ENCODE measurements around the gene SUGCT.

SUGCT gene

DNA sequence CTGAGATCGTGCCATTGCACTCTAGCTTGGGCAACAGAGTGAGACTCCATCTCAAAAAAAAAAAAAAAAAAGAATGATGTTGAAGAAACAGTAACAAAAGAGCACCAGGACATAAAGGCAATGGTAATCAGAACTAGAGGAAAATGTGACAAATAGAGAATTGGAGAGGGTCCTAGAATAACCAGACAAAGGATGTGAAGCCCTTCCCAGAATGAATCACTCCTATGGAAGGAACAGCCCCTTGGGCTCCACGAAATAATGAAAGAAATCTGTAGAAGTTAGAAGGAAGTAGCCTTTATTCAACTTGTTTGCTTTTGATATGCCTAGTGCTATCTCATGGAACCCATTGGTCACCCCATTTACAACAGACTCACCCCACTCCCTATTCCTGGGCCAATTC is 169.2 kb downstream of the SUGCT start:
- no peak for TF ChIP-seq TAF1 (IDR thresholded peaks at IDR 0.05; ENCODE audit: borderline replicate concordance, insufficient read depth, low read length)
- TF ChIP-seq, protein P1, sequence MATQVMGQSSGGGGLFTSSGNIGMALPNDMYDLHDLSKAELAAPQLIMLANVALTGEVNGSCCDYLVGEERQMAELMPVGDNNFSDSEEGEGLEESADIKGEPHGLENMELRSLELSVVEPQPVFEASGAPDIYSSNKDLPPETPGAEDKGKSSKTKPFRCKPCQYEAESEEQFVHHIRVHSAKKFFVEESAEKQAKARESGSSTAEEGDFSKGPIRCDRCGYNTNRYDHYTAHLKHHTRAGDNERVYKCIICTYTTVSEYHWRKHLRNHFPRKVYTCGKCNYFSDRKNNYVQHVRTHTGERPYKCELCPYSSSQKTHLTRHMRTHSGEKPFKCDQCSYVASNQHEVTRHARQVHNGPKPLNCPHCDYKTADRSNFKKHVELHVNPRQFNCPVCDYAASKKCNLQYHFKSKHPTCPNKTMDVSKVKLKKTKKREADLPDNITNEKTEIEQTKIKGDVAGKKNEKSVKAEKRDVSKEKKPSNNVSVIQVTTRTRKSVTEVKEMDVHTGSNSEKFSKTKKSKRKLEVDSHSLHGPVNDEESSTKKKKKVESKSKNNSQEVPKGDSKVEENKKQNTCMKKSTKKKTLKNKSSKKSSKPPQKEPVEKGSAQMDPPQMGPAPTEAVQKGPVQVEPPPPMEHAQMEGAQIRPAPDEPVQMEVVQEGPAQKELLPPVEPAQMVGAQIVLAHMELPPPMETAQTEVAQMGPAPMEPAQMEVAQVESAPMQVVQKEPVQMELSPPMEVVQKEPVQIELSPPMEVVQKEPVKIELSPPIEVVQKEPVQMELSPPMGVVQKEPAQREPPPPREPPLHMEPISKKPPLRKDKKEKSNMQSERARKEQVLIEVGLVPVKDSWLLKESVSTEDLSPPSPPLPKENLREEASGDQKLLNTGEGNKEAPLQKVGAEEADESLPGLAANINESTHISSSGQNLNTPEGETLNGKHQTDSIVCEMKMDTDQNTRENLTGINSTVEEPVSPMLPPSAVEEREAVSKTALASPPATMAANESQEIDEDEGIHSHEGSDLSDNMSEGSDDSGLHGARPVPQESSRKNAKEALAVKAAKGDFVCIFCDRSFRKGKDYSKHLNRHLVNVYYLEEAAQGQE (IDR thresholded peaks at IDR 0.05; ENCODE audit: insufficient read depth in 1 of 2, low read depth in 2 of 2, low read length in 2 of 2) = no peak
- no peak for TF ChIP-seq POLR2AphosphoS5 (IDR thresholded peaks at IDR 0.05; ENCODE audit: low read depth, low read length)
- no peak for TF ChIP-seq SIN3A (IDR thresholded peaks at IDR 0.05; ENCODE audit: borderline replicate concordance, insufficient read depth, low read length)
- TF ChIP-seq FOXP2 (optimal IDR thresholded peaks at IDR 0.05; ENCODE audit: borderline replicate concordance, extremely low read depth, extremely low read length, insufficient read depth) = no peak

DNA sequence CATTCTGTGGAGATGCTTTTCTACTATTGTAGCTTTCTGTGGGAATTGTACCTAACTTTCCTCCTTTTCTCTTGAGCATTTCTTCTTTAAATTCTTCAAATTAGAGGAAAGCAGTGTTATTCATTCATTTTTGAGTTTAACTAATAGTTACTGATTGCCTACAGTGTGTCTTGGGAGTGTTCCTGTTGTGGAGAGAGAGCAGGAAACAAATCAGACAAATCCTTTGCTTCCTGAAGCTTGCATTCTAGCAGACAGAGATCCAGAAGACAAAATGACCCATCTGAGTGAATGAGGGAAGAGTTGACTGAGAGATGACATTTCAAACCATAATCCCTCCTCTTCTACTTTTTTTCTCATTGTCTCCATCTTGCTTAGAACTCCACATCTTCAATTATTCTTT is 170.4 kb downstream of the SUGCT start:
- TF ChIP-seq TAF1 (IDR thresholded peaks at IDR 0.05; ENCODE audit: borderline replicate concordance, insufficient read depth, low read length) (no peak), POLR2AphosphoS5 (IDR thresholded peaks at IDR 0.05; ENCODE audit: low read depth, low read length) (no peak), SIN3A (IDR thresholded peaks at IDR 0.05; ENCODE audit: borderline replicate concordance, insufficient read depth, low read length) (no peak), FOXP2 (optimal IDR thresholded peaks at IDR 0.05; ENCODE audit: borderline replicate concordance, extremely low read depth, extremely low read length, insufficient read depth) (no peak)
- TF ChIP-seq, protein P1 (IDR thresholded peaks at IDR 0.05; ENCODE audit: insufficient read depth in 1 of 2, low read depth in 2 of 2, low read length in 2 of 2) = no peak

DNA sequence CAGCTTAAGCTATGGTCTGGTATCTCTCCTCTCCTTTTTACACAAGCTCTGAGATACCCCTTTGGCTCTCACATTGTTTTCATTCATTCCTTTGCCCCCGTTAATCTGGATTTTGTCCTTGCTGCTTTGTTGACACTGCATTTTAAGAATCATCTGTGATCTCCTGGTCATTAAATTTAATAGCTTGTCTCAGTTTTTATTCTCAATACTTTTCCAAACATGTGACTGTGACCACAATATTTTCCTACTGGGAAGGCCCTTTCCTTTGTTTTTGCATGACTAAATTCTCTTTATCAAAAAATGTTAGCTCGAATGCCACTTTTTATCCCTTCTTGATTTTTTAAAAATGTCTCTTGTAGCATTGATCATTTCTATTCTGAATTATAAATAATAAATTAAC is 171.2 kb downstream of the SUGCT start:
- no peak for TF ChIP-seq FOXP2 (optimal IDR thresholded peaks at IDR 0.05; ENCODE audit: borderline replicate concordance, extremely low read depth, extremely low read length, insufficient read depth)
- TF ChIP-seq SIN3A (IDR thresholded peaks at IDR 0.05; ENCODE audit: borderline replicate concordance, insufficient read depth, low read length) = no peak
- no peak for TF ChIP-seq POLR2AphosphoS5 (IDR thresholded peaks at IDR 0.05; ENCODE audit: low read depth, low read length)
- TF ChIP-seq TAF1 (IDR thresholded peaks at IDR 0.05; ENCODE audit: borderline replicate concordance, insufficient read depth, low read length) = no peak
- TF ChIP-seq, protein P1 (IDR thresholded peaks at IDR 0.05; ENCODE audit: insufficient read depth in 1 of 2, low read depth in 2 of 2, low read length in 2 of 2) = no peak

DNA sequence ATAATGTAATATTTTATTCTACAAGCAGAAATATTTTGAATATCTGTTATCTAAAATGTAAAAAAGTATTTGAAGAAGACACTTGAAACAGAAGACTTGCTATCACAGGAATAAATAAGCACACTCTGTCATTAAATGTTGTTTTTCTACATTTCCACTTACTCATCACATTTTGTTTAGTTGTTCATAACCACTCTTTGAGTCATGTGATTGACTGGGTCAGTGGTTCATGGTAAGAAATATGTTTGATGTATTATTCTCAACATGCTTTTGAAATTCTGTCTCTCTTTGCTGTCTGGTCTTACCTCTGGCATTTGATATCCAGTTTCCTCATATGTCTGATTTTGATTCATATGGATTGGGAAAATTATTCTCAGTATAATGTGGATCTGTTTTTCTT is 171.8 kb downstream of the SUGCT start:
- TF ChIP-seq, protein P1 (IDR thresholded peaks at IDR 0.05; ENCODE audit: insufficient read depth in 1 of 2, low read depth in 2 of 2, low read length in 2 of 2) = no peak
- TF ChIP-seq TAF1 (IDR thresholded peaks at IDR 0.05; ENCODE audit: borderline replicate concordance, insufficient read depth, low read length) = no peak
- no peak for TF ChIP-seq SIN3A (IDR thresholded peaks at IDR 0.05; ENCODE audit: borderline replicate concordance, insufficient read depth, low read length)
- TF ChIP-seq POLR2AphosphoS5 (IDR thresholded peaks at IDR 0.05; ENCODE audit: low read depth, low read length) = no peak
- TF ChIP-seq FOXP2 (optimal IDR thresholded peaks at IDR 0.05; ENCODE audit: borderline replicate concordance, extremely low read depth, extremely low read length, insufficient read depth) = no peak

DNA sequence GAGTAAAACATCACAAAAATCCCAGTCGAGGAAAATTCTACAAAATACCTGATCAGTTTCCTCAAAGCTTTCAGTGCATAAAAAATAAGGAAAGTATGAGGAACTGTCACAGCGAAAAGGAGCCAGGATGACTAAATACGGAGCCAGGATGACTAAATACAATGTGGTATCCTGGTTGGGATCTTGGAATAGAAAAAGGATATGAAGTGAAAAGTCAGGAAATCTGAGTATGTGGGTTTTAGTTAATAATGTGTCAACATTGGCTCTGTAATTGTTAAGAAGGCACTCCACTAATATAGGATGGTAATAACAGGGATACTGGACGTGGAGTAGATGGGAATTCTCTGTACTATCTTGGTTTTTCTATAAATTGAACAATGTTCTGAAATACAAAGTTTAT is 175.5 kb downstream of the SUGCT start:
- TF ChIP-seq POLR2AphosphoS5 (IDR thresholded peaks at IDR 0.05; ENCODE audit: low read depth, low read length) = no peak
- TF ChIP-seq, protein P1 (IDR thresholded peaks at IDR 0.05; ENCODE audit: insufficient read depth in 1 of 2, low read depth in 2 of 2, low read length in 2 of 2) = no peak
- no peak for TF ChIP-seq SIN3A (IDR thresholded peaks at IDR 0.05; ENCODE audit: borderline replicate concordance, insufficient read depth, low read length)
